Mononuclear cell (primary cell): ENCODE results near the gene CAPN10. TPM values are rescaled to one million over a fixed set of nuclear protein-coding genes. Genes with fewer than 3 reads are reported as not detected.

Source experiments
- H3K27me3 ChIP-seq: 2 replicates; pipeline ENCODE4 v1.6.0; 2011; ENCODE audit warnings: low read length, control low read depth; ENCODE audit not compliant: insufficient read depth
- H3K4me1 ChIP-seq: 2 replicates; pipeline ENCODE4 v1.5.1; 2011; ENCODE audit warnings: mild to moderate bottlenecking, low read length, control low read depth; ENCODE audit not compliant: insufficient read depth
- H3K4me3 ChIP-seq: 2 replicates; pipeline ENCODE4 v1.5.1; 2011; ENCODE audit warnings: mild to moderate bottlenecking, low read length, moderate library complexity
- H3K9me3 ChIP-seq: 2 replicates; pipeline ENCODE4 v1.5.1; 2011; ENCODE audit warnings: low read depth, mild to moderate bottlenecking, control low read depth, low read length
- total RNA-seq: library from RNA; depleted of rRNA; stranded (reverse); fragments of >200 nt; gene quantifications from one replicate; pipeline ENCODE4 v1.2.3, GENCODE V29; 2012

Gene CAPN10
- total RNA-seq, 1 donor = 18.2 TPM

DNA sequence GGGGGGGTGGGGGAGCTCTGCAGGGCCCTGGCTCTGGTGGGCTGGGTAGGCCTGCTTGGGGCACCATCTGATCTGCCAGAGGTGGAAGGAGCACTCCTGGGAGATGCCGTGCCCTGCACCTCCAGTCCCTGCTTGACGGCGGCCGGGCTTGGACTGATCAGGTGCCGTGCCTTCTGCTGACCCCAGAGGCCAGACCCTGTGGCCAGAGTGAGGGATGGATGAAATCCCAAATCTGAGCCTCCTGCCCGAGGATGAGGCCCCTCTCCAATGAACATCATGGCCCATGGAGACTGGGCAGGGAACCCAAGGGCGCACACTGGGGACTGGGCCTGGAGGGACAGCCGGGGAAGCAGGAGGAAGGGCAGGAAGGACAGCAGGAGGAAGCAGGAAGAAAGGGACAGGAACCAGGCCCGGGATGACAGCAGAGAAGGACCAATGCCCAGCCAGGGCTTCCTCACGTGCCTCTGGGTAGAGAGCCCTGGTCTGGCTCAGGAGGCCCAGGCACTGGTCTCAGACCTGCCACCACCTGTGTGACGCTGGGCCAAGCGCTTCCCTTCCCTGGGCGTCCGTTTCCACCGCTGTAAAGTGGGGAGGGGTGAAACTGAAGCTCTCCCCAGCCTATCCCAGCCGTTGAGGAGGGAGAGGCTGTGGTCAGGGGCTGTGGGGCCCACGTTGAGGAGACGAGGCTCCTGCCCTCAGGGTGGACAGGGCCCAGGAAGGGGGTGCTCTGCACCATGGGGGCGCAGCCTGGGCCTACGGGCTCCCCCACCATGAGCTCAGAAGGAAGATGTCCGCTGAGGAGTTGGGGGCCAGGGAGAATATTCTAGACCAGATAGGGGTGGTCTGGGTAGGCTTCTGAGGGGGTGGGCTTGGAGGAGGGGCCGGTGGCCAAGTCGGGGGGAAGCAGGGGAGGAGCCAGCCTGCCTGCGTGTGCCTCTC is 37.7 kb downstream of the CAPN10 start:
- no peaks in the 10 kb centered on the region for H3K27me3 ChIP-seq
- H3K4me1 ChIP-seq = peaks cover 72% of the 10 kb centered on the region
- no peak overlapping the region for H3K4me3 ChIP-seq
- no peaks in the 10 kb centered on the region for H3K9me3 ChIP-seq

DNA sequence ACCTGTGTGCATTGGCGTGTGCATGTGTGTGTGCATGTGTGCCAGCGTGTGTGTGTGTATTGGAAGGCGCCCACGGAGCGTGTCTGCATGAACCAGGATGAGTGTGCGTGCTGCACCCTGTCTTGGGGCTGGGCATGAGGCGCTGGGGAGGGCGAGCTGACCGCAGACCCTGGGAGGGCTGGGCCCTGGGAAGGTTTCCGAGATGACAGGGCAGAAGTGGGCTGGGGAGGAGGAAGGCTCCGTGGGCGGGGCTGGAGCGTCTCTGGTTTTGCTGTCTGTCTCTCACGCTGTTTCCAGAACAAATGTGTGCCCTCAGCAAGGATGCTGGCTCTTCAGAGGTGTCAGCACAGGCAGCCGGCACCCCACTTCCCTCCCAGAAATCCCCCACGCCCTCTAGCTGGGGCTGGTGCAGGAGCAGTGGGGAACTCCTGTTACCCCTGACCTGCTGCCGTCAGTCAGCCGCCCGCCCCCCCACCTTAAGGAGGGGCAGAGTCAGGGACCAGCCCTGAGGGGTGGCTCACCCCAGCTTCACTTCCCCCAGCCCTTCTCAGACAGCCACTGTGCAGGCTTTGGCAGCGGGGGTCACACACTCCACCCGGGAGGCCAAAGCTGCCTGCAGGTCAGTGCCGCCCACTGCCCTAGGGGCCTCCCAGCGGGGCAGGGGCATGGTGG is 38.6 kb downstream of the CAPN10 start, which contains the start of gene GPR35:
TSS of gene GPR35 (plus strand) at position 531 of the 672 bp plus-strand sequence. CDS start 4,473 bp downstream, outside the sequence.
- Histone ChIP-seq H3K4me3 (peak within 1 kb of the TSS; percentile 10), H3K9me3 (no peaks in the 10 kb centered on the region), H3K4me1 (peaks cover 72% of the 10 kb centered on the region), H3K27me3 (no peaks in the 10 kb centered on the region)

DNA sequence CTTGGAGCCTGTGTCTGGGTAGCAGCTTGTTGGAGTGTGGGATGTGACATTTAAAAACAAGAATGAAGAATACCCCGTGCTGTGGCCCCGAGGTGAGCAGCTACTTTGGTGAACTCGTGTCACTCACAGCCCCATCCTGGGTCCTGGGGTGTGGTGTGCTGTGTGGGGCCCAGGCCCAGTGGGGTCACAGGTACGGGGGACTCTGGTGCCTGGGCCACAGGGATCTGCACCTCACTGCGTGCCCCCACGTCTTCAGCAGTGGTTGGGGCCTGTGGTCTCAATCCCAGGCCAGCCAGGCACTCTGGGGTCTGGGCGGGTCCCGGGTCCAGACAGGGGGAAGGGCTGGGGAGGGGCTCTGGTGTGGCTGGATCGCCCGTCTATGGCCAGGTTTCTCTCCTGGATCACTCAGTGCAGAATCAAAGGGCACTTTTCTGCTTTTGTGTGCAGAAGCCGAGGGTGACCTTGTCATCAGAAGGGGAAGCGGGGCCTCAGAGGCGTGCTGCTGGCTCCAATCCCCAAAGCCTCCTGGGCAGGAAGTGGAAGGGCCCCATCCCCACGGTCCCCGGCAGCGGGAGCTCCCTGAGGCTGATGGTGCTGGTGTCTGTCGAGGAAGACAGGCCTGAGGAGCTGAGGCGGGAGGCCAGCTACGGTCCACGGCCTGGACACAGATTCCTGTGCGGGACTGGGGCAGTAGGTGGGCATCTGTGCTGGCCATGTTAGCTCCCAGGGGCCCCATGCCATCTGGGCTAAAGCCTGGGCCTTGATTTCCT is 40.2 kb downstream of the CAPN10 start:
- no peaks in the 10 kb centered on the region for H3K9me3 ChIP-seq
- H3K4me3 ChIP-seq = no peak overlapping the region
- H3K27me3 ChIP-seq = no peaks in the 10 kb centered on the region
- H3K4me1 ChIP-seq = peaks cover 56% of the 10 kb centered on the region

DNA sequence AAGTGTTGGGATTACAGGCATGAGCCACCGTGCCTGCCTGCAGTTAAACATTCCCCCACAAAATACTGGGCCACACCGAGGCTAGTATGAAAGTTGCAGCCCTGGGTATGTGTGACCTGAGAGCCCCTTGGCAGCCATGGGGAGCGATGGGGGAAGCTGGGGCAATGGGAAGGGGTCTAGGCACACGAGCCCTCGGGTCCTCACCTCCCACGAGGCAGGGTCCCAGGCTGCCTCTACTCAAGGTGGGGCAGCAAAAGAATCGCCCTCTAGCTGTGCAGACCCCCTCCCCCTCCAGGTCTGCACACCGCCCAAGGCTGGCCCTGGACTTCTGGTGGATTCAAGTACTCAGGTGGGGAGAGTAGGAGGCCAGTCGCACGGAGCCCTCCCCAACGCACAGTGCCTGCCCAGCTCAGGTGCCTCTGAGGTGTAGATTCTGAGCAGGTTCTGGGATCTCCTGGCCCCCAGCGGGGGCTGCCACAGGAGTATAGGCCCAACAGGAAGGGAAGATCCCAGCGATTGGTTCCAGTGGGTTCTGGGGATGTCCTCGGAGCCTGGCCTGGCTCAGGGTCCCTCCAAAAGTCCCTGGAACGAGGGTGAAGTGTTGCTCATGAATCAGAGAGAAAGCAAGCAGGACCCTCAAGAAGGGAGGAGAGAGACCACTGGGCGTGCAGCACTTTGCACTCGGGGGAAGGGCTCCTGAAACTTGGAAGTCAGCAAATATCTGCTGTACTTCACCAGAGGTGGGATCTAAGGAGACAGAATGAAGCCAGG is 41.4 kb downstream of the CAPN10 start:
- peaks cover 44% of the 10 kb centered on the region for H3K4me1 ChIP-seq
- H3K4me3 ChIP-seq = no peak overlapping the region
- H3K9me3 ChIP-seq = no peaks in the 10 kb centered on the region

DNA sequence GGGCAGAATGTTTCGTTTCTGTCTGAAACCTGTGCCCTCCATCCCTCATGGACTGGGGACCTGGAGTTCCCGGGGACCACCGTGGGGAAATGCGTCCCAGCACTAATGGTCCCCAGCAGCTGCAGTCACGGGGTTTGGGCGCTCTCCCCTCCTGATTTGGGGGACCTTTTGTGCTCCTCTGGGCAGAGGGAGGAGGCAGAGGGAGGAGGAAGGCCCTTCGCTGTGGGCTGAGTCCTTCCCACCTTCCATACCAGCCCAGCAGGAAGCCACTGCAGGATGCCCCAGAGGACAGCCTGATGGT is 41.9 kb downstream of the CAPN10 start:
- Histone ChIP-seq H3K27me3 (no peaks in the 10 kb centered on the region), H3K4me1 (peaks cover 38% of the 10 kb centered on the region), H3K4me3 (no peak overlapping the region), H3K9me3 (no peaks in the 10 kb centered on the region)

More for the DNA sequence above, 41.4 kb downstream of the CAPN10 start:
- no peaks in the 10 kb centered on the region for H3K27me3 ChIP-seq

DNA sequence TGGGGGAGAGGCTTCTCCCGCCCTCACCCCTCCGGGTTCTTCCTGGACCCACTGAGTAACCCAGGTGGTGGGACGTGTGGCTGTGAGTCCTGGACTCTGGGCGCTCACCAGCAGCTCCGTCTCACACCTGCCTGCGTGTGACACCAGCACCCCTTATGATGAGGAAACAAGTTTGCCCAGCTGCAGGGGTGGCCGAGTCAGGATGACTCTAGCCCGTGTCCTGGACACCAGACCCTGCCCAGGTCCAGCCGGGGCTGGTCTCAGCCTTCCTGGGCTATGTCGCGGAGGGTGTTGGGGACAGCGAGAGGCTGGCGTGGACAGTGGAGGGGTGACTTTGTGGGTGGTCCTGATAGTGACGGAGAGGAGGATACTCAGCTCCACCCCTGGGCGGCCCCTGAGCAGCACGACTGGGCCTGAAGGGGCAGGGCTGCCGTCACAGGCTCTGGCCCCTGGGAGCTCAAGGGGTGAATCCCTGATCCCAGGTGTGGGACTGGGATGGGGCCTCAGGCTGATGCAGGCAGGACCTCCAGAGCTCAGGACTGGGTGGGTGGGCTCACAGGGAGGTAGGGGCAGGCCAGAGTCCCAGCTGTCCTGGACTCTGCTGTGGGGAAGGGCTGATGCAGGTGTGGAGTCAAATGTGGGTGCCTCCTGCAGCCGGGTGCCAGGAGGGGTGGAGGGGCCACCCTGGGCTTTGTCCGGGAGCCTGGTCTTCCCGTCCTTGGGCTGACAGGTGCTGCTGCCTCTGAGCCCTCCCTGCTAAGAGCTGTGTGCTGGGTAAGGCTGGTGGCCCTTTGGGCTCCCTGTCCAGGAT is 42.5 kb downstream of the CAPN10 start:
- Histone ChIP-seq H3K4me1 (peaks cover 36% of the 10 kb centered on the region), H3K27me3 (no peaks in the 10 kb centered on the region), H3K4me3 (no peak overlapping the region), H3K9me3 (no peaks in the 10 kb centered on the region)

DNA sequence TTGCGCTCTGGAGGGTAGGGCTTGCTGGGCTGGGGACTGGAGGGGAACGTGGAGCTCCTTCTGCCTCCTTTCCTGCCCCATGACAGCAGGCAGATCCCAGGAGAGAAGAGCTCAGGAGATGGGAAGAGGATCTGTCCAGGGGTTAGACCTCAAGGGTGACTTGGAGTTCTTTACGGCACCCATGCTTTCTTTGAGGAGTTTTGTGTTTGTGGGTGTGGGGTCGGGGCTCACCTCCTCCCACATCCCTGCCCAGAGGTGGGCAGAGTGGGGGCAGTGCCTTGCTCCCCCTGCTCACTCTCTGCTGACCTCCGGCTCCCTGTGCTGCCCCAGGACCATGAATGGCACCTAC is 43.1 kb downstream of the CAPN10 start:
- peaks cover 30% of the 10 kb centered on the region for H3K4me1 ChIP-seq
- no peaks in the 10 kb centered on the region for H3K9me3 ChIP-seq
- no peak overlapping the region for H3K4me3 ChIP-seq
- H3K27me3 ChIP-seq = no peaks in the 10 kb centered on the region

DNA sequence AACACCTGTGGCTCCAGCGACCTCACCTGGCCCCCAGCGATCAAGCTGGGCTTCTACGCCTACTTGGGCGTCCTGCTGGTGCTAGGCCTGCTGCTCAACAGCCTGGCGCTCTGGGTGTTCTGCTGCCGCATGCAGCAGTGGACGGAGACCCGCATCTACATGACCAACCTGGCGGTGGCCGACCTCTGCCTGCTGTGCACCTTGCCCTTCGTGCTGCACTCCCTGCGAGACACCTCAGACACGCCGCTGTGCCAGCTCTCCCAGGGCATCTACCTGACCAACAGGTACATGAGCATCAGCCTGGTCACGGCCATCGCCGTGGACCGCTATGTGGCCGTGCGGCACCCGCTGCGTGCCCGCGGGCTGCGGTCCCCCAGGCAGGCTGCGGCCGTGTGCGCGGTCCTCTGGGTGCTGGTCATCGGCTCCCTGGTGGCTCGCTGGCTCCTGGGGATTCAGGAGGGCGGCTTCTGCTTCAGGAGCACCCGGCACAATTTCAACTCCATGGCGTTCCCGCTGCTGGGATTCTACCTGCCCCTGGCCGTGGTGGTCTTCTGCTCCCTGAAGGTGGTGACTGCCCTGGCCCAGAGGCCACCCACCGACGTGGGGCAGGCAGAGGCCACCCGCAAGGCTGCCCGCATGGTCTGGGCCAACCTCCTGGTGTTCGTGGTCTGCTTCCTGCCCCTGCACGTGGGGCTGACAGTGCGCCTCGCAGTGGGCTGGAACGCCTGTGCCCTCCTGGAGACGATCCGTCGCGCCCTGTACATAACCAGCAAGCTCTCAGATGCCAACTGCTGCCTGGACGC is 43.6 kb downstream of the CAPN10 start:
- H3K4me1 ChIP-seq = peaks cover 24% of the 10 kb centered on the region
- H3K4me3 ChIP-seq = no peak overlapping the region
- no peaks in the 10 kb centered on the region for H3K9me3 ChIP-seq
- H3K27me3 ChIP-seq = no peaks in the 10 kb centered on the region

DNA sequence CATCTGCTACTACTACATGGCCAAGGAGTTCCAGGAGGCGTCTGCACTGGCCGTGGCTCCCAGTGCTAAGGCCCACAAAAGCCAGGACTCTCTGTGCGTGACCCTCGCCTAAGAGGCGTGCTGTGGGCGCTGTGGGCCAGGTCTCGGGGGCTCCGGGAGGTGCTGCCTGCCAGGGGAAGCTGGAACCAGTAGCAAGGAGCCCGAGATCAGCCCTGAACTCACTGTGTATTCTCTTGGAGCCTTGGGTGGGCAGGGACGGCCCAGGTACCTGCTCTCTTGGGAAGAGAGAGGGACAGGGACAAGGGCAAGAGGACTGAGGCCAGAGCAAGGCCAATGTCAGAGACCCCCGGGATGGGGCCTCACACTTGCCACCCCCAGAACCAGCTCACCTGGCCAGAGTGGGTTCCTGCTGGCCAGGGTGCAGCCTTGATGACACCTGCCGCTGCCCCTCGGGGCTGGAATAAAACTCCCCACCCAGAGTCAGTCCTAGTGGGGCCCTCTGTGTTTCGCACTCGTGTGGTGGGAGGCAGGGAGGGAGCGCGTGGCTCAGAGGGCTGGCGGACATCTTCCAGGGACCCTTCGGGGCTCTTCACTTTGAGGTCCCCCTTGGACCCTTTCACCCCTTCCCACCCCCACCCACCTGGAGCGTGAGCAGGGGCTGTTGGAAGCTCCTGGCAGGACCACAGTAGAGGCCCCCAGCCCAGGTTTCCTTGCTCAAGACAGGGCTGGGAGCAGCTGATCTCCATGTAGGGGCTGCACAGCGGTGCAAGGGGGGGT is 44.4 kb downstream of the CAPN10 start:
- Histone ChIP-seq H3K4me3 (no peak overlapping the region), H3K4me1 (peaks cover 16% of the 10 kb centered on the region), H3K9me3 (no peaks in the 10 kb centered on the region), H3K27me3 (no peaks in the 10 kb centered on the region)

DNA sequence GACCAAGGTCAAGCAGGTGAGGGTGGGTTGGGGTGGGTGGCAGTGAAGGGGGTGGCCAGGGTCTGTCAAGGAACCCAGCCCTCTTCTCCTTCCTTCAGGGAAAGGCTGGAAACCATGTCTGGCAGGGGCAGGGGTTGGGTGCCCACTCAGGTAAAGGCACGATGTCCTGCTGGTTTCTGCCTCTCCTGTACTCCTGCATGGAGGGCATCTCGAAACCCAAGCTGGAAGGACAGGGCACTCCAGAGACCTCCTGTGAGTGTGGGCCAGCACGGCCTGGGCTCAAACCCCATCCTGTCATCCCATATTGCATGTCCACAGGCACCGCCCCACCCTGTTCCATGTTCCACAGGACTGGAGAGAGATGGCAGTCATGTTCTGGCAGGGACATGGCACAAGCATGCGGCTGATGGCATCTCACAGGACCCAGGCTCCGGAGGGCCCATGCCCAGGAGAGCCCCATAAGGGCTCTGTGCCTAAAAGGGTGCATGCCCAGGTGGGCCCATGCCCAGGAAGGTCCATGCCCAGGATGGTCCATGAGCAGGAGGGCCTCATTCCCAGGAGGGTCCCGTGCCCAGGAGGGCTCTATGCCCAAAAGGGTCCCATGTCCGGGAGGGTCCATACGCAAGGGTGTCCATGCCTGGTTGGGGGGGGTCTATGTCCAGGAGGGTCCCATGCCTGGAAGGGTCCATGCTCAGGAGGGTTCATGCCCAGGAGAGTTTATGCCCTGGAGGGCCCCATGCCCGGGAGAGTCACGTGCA is 45.2 kb downstream of the CAPN10 start:
- no peaks in the 10 kb centered on the region for H3K27me3 ChIP-seq
- no peaks in the 10 kb centered on the region for H3K9me3 ChIP-seq
- H3K4me3 ChIP-seq = no peak overlapping the region
- H3K4me1 ChIP-seq = peaks cover 9% of the 10 kb centered on the region

DNA sequence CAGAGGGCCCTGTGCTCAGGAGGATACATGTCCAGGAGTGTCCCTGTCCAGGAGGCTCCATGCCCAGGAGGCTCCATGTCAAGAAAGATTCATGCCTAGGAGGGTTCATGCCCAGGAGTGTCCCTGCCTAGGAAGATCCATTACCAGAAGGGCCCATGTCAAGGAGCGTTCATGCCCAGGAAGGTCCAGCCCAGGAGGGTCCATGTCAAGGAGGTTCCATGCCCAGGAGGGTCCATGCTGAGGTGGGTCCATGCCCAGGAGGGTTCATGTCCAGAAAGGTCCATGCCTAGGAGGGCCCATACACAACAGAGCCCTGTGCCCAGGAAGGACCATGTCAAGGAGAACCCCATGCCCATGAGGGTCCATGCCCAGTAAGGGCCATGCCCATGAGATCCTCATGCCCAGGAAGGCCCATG is 45.8 kb downstream of the CAPN10 start:
- H3K4me3 ChIP-seq = no peak overlapping the region
- peaks cover 3% of the 10 kb centered on the region for H3K4me1 ChIP-seq
- no peaks in the 10 kb centered on the region for H3K9me3 ChIP-seq
- H3K27me3 ChIP-seq = no peaks in the 10 kb centered on the region
